Heart left ventricle (tissue), 16 donors: Measurements from ENCODE around the gene DDX54. TPM values are rescaled to one million over a fixed set of nuclear protein-coding genes. Genes with fewer than 3 reads are reported as not detected.
A peak's percentile ranks its signal among the peaks of the same experiment; 100 is the strongest.

ENCODE experiments used
- ATAC-seq, 4 donors: fragments of 200-7000 bp; cut with Tn5 transposase; one replicate each; pipeline ENCODE4 v1.9.1; 2020 to 2022; ENCODE audit warnings: moderate library complexity in 4 of 4, mild to moderate bottlenecking in 3 of 4, moderate number of reproducible peaks in 1 of 4
- DNase-seq, 5 donors: peaks; one replicate each; pipeline ENCODE4 v3.0.0-alpha.2; 2020
- H3K27ac ChIP-seq, 12 donors: fragments of 200-600 bp; sonication (generic) in 4 of 12; one replicate each; pipeline versions ENCODE4 v1.5.0 to v1.8.0; 2016 to 2022; ENCODE audit warnings: mild to moderate bottlenecking in 2 of 12
- H3K27me3 ChIP-seq, 9 donors: fragments of 200-600 bp; sonication (generic) in 2 of 9; one replicate each; pipeline versions ENCODE4 v1.5.1 to v1.8.0; 2016 to 2022; ENCODE audit warnings: mild to moderate bottlenecking in 3 of 9
- H3K36me3 ChIP-seq, 9 donors: fragments of 200-600 bp; sonication (generic) in 2 of 9; one replicate each; pipeline versions ENCODE4 v1.5.0 to v1.8.0; 2018 to 2022; ENCODE audit warnings: mild to moderate bottlenecking in 2 of 9
- H3K4me1 ChIP-seq, 12 donors: fragments of 200-600 bp; sonication (generic) in 4 of 12; one replicate each; pipeline versions ENCODE4 v1.5.0 to v1.8.0; 2016 to 2022; ENCODE audit warnings: mild to moderate bottlenecking in 3 of 12
- H3K4me3 ChIP-seq, 12 donors: fragments of 200-600 bp; sonication (generic) in 4 of 12; one replicate each; pipeline versions ENCODE4 v1.5.0 to v1.8.0; 2017 to 2022; ENCODE audit warnings: mild to moderate bottlenecking in 9 of 12, moderate library complexity in 4 of 12
- H3K9me3 ChIP-seq, 12 donors: fragments of 200-600 bp; sonication (generic) in 4 of 12; one replicate each; pipeline versions ENCODE4 v1.5.0 to v1.8.0; 2016 to 2022; ENCODE audit warnings: mild to moderate bottlenecking in 1 of 12
- CTCF ChIP-seq, 12 donors: fragments of 200-600 bp; sonication (generic) in 4 of 12; IDR thresholded peaks; one replicate each; pipeline versions ENCODE4 v1.5.0 to v1.8.0; 2018 to 2022; ENCODE audit warnings: antibody characterized with exemption in 12 of 12, mild to moderate bottlenecking in 5 of 12
- POLR2A ChIP-seq, 2 donors: fragments of 450-650 bp; IDR thresholded peaks; one replicate each; pipeline ENCODE4 v1.6.1; 2017; ENCODE audit warnings: antibody characterized with exemption in 2 of 2, mild to moderate bottlenecking in 2 of 2, moderate library complexity in 2 of 2
- WGBS, 4 donors: extraction: QIAGEN DNeasy Blood & Tissue Kit in 2 of 4; methylation state at CpG; one replicate each; pipeline versions ENCODE4 v1.1.5 to v1.1.7; 2013 to 2018; 5-methylcytosine and 5-hydroxymethylcytosine counted together
- intact Hi-C, 10 donors: fragments of 100-400 bp; cut with DNase I; formaldehyde crosslinking; loops; one replicate each; pipeline versions ENCODE4 v1.11.1 to v1.14.2; 2022
- polyA plus RNA-seq, 2 donors: library from polyadenylated mRNA; stranded (reverse); fragments of 200-250 nt; gene quantifications; one replicate each; pipeline ENCODE4 v1.2.3, GENCODE V29; 2013
- total RNA-seq, 9 donors: library from RNA; depleted of rRNA in 2 of 9; stranded (reverse); fragments of >200 nt in 2 of 9; fragmentation: NEBNext Ultra II Directional in 3 of 9; extraction: Animal tissue kit (Norgen Biotek cat#: 25700) in 3 of 9; gene quantifications; one replicate each; pipeline versions ENCODE4 v1.1.0 to v1.2.4, GENCODE V29; 2016 to 2023
- donor health status: ischemic (EF 13 %, LVEDD 7.1; RV severe dilation, severe dysfunction).
- donor health status: healthy with polysubstance abuse.
- donor health status: DM: no; HTN: yes; CAD: no.
- donor health status: DM: no; HTN: no; CAD: no.
- donor health status: ischemic (EF 25% LVEDD 6.9; RV normal size, moderate dysfunction).
- donor health status: ischemic (EF 25% LVEDD 5.7; RV mildly dilated, moderate dysfunction).
- donor health status: healthy.
- donor health status: DM: yes; HTN: yes; CAD: no.
- donor health status: ischemic (EF 35%, LVEDD 5.7; RV mildly dilated, moderate dysfunction).
- donor health status: nonischemic (EF 11% LVEDD 7.7; RV severe dilation, severe dysfunction).
- donor health status: DM: yes; HTN: yes; CAD: no.
- donor health status: PGD.
- donor health status: ischemic (EF 29% LVEDD 5.4; RV normal size, mild dysfunction).
- donor health status: nonischemic (EF 23%, LVEDD 6.1; RV moderate dilation, normal function).

The DDX54 gene
- total and polyA plus RNA-seq, 11 donors = 23.4 to 60.2 (median 38.2) TPM

GRCh38 chr12:113221997-113222729, 36.9 kb upstream of the DDX54 start:
- H3K27me3 ChIP-seq = no peaks in the 10 kb centered on the region
- H3K4me3 ChIP-seq = peak overlapping the region; percentile 64 to 97 (median 84)
- ATAC-seq (no peak), DNase-seq (no peak)
- peaks cover 0 to 13% (median 5%) of the 10 kb centered on the region in 9 donors for H3K36me3 ChIP-seq
- peak overlapping the region; percentile 61 to 98 (median 94) for H3K27ac ChIP-seq
- intact Hi-C loops = loop anchor here in 4 of 10 donors (1.0 to 10.0 kb wide), 8 partner anchors 23 to 75 kb away; partner anchors contain the start of genes DDX54 (in 1 of the 4) and RITA1 (in 1 of the 4)
- TF ChIP-seq CTCF (IDR thresholded peaks at IDR 0.05) (no peak), POLR2A (IDR thresholded peaks at IDR 0.05) (no peak)
- H3K4me1 ChIP-seq = peaks cover 9 to 57% (median 45%) of the 10 kb centered on the region in 12 donors
- H3K9me3 ChIP-seq = no peaks in the 10 kb centered on the region
- WGBS, 4 donors = 6 to 15% (median 8%) methylated on average over 11 to 12 of the region's 12 CpGs

GRCh38 chr12:113221181-113221996, 36.1 kb upstream of the DDX54 start, which contains the start of gene TPCN1:
TPCN1 (plus strand) TSS chr12:113221464; CDS start chr12:113226853, 5,389 bp downstream.
- intact Hi-C loops = loop anchor here in 4 of 10 donors (1.0 to 10.0 kb wide), 6 partner anchors 36 to 76 kb away; partner anchors contain the start of genes DDX54 (in 1 of the 4) and RITA1 (in 1 of the 4)
- H3K9me3 ChIP-seq = no peaks in the 10 kb centered on the region
- peak within 1 kb of the TSS; percentile 64 to 97 (median 84) for H3K4me3 ChIP-seq
- ATAC-seq (peak; percentile 95 to 98 (median 96)), DNase-seq (peak; percentile 99 to 100 (median 100))
- H3K27ac ChIP-seq = peak within 1 kb of the TSS; percentile 61 to 98 (median 94)
- TF ChIP-seq CTCF (IDR thresholded peaks at IDR 0.05) (peak in 1 of 12 donors; percentile 8), POLR2A (IDR thresholded peaks at IDR 0.05) (peak; percentile 97 to 100)
- peaks cover 0 to 6% (median 0%) of the 10 kb centered on the region in 9 donors for H3K36me3 ChIP-seq
- H3K4me1 ChIP-seq = peaks cover 9 to 57% (median 43%) of the 10 kb centered on the region in 12 donors
- 0 to 1% (median 0%) methylated on average over 38 to 68 of the region's 68 CpGs for WGBS, 4 donors
- H3K27me3 ChIP-seq = no peaks in the 10 kb centered on the region

- Histone ChIP-seq H3K9me3 (no peaks in the 10 kb centered on the region), H3K4me1 (peaks cover 9 to 55% (median 43%) of the 10 kb centered on the region in 12 donors), H3K27ac (peak overlapping the region in 6 of 12 donors; percentile 1 to 53 (median 36)), H3K36me3 (peaks cover 0 to 4% (median 0%) of the 10 kb centered on the region in 9 donors), H3K4me3 (peak overlapping the region in 11 of 12 donors; percentile 38 to 97 (median 68)), H3K27me3 (no peaks in the 10 kb centered on the region)
- WGBS, 4 donors = 1 to 2% (median 1%) methylated on average over 20 to 23 of the region's 23 CpGs
- no peak for TF ChIP-seq CTCF (IDR thresholded peaks at IDR 0.05)
- no peak for TF ChIP-seq POLR2A (IDR thresholded peaks at IDR 0.05)
- DNase-seq (no peak), ATAC-seq (no peak)
- intact Hi-C loops = loop anchor here in 4 of 10 donors (1.0 to 10.0 kb wide), 6 partner anchors 35 to 77 kb away; partner anchors contain the start of genes DDX54 (in 1 of the 4) and RITA1 (in 1 of the 4)
Measured at GRCh38 chr12:113220593-113221180, 35.4 kb upstream of the DDX54 start.
